ENCODE measurements around the gene CDC73.

GRCh38 chr1:193140254-193140653, 18.4 kb downstream of the CDC73 start:
- TF ChIP-seq, protein P1, sequence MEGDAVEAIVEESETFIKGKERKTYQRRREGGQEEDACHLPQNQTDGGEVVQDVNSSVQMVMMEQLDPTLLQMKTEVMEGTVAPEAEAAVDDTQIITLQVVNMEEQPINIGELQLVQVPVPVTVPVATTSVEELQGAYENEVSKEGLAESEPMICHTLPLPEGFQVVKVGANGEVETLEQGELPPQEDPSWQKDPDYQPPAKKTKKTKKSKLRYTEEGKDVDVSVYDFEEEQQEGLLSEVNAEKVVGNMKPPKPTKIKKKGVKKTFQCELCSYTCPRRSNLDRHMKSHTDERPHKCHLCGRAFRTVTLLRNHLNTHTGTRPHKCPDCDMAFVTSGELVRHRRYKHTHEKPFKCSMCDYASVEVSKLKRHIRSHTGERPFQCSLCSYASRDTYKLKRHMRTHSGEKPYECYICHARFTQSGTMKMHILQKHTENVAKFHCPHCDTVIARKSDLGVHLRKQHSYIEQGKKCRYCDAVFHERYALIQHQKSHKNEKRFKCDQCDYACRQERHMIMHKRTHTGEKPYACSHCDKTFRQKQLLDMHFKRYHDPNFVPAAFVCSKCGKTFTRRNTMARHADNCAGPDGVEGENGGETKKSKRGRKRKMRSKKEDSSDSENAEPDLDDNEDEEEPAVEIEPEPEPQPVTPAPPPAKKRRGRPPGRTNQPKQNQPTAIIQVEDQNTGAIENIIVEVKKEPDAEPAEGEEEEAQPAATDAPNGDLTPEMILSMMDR (IDR thresholded peaks at IDR 0.05), result no peak
- TF ChIP-seq POLR2A (IDR thresholded peaks at IDR 0.05), result no peak

Measured in body of pancreas (tissue), 4 donors.